ENCODE data around the gene SEC11C. TPM values are rescaled to one million over a fixed set of nuclear protein-coding genes. Genes with fewer than 3 reads are reported as not detected.

Gene SEC11C
- total RNA-seq, 1 experiment from 2014 or later = 15.8 TPM

DNA sequence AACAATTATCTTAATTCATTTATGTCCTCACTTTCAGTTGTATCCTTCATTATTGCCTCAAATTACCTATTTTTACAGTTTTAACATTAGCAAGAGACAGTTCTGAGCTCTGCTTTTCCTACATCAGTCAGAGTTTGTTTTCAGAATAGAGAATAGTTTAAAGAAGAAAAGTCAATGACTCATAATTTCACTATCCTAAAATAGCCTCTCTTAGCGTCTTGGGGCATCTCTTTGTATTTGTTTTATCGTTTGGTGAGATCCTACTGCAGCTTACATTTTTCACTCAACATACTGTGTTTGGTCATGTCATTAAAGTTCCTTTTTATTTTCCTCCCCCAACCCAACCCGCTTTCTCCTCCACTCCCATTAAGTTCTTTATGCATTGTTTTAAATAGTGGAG is 3.8 kb downstream of the SEC11C start:
- CTCF ChIA-PET = no interaction called here
- H3K4me1 ChIP-seq (replicated peaks; ENCODE audit: insufficient read depth) = peaks cover 13% of the 10 kb centered on the region
- no peak overlapping the region for H3K4me3 ChIP-seq
- no peaks in the 10 kb centered on the region for H3K9me3 ChIP-seq (ENCODE audit: insufficient read depth, low read depth)
- no peaks in the 10 kb centered on the region for H3K9me2 ChIP-seq (ENCODE audit: insufficient read depth)
- POLR2A ChIA-PET (ENCODE audit: unreplicated experiment) = interaction anchor here (0.6 kb wide), 1 partner anchor 453 kb away, joined by 6 read pairs; no protein-coding TSS in a partner anchor
- H3K79me2 ChIP-seq (ENCODE audit: low read depth) = peaks cover 37% of the 10 kb centered on the region
- intact Hi-C loops (cut with micrococcal nuclease; ENCODE audit: unreplicated experiment) = no loop called here
- H3K27ac ChIP-seq = no peak overlapping the region
- no peak for TF ChIP-seq EZH2 (IDR thresholded peaks at IDR 0.05; ENCODE audit: low read depth)
- TF ChIP-seq, protein P1, sequence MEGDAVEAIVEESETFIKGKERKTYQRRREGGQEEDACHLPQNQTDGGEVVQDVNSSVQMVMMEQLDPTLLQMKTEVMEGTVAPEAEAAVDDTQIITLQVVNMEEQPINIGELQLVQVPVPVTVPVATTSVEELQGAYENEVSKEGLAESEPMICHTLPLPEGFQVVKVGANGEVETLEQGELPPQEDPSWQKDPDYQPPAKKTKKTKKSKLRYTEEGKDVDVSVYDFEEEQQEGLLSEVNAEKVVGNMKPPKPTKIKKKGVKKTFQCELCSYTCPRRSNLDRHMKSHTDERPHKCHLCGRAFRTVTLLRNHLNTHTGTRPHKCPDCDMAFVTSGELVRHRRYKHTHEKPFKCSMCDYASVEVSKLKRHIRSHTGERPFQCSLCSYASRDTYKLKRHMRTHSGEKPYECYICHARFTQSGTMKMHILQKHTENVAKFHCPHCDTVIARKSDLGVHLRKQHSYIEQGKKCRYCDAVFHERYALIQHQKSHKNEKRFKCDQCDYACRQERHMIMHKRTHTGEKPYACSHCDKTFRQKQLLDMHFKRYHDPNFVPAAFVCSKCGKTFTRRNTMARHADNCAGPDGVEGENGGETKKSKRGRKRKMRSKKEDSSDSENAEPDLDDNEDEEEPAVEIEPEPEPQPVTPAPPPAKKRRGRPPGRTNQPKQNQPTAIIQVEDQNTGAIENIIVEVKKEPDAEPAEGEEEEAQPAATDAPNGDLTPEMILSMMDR (conservative IDR thresholded peaks at IDR 0.05) = no peak
- no peak overlapping the region for H3K4me2 ChIP-seq
- no peaks in the 10 kb centered on the region for H3K36me3 ChIP-seq (ENCODE audit: low read depth)
- BruUV-seq (replicated peaks) = no TSS peak
- no peaks in the 10 kb centered on the region for H3F3A ChIP-seq (ENCODE audit: insufficient read depth, low read depth)
- DNase-seq = no peak
- no peak overlapping the region for H2AFZ ChIP-seq
- H3K27me3 ChIP-seq (ENCODE audit: insufficient read depth, low read depth) = no peaks in the 10 kb centered on the region
- peaks cover 19% of the 10 kb centered on the region; the same call in 1 of the 2 replicates for H4K20me1 ChIP-seq (ENCODE audit: insufficient read depth)

GRCh38 chr18:59144483-59144882 is 4.8 kb downstream of the SEC11C start:
- POLR2A ChIA-PET (ENCODE audit: unreplicated experiment) = no interaction called here
- TF ChIP-seq EZH2 (IDR thresholded peaks at IDR 0.05; ENCODE audit: low read depth) = no peak
- TF ChIP-seq, protein P1 (conservative IDR thresholded peaks at IDR 0.05) = no peak
- intact Hi-C loops (cut with micrococcal nuclease; ENCODE audit: unreplicated experiment) = no loop called here

DNA sequence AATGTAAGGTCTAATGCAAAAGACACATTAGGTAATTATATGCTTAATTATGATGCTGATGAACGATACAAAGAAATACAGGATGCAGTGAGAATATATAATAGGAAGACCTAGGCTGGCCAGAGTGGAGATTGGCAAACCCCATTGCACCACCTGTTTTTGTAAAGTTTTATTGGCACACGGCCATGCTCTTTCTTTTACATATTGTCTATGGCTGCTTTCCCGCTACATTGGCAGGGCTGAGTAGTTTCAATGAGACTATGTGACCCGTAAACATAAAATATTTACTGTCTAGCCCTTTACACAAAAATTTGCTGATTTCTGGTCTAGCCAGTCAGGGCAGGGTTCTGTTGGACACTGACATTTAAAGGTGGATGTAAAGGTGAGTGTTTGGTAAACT is 5.4 kb downstream of the SEC11C start:
- ChIA-PET POLR2A (ENCODE audit: unreplicated experiment) (no interaction called here), CTCF (no interaction called here)
- DNase-seq = no peak
- BruUV-seq (replicated peaks) = no TSS peak
- no peak for TF ChIP-seq EZH2 (IDR thresholded peaks at IDR 0.05; ENCODE audit: low read depth)
- TF ChIP-seq, protein P1 (conservative IDR thresholded peaks at IDR 0.05) = no peak
- Histone ChIP-seq H4K20me1 (ENCODE audit: insufficient read depth) (peaks cover 19% of the 10 kb centered on the region), H3K36me3 (ENCODE audit: low read depth) (no peaks in the 10 kb centered on the region), H3K4me2 (no peak overlapping the region), H3K4me1 (replicated peaks; ENCODE audit: insufficient read depth) (peaks cover 13% of the 10 kb centered on the region), H2AFZ (no peak overlapping the region), H3K4me3 (no peak overlapping the region), H3K27ac (no peak overlapping the region), H3K9me2 (ENCODE audit: insufficient read depth) (no peaks in the 10 kb centered on the region), H3K9me3 (ENCODE audit: insufficient read depth, low read depth) (no peaks in the 10 kb centered on the region), H3F3A (ENCODE audit: insufficient read depth, low read depth) (no peaks in the 10 kb centered on the region), H3K79me2 (ENCODE audit: low read depth) (peaks cover 36% of the 10 kb centered on the region), H3K27me3 (ENCODE audit: insufficient read depth, low read depth) (no peaks in the 10 kb centered on the region)
- intact Hi-C loops (cut with micrococcal nuclease; ENCODE audit: unreplicated experiment) = no loop called here

More at GRCh38 chr18:59144483-59144882, 4.8 kb downstream of the SEC11C start:
- no peak overlapping the region for H3K4me2 ChIP-seq
- H3K9me2 ChIP-seq (ENCODE audit: insufficient read depth) = no peaks in the 10 kb centered on the region
- H3F3A ChIP-seq (ENCODE audit: insufficient read depth, low read depth) = no peaks in the 10 kb centered on the region
- no peaks in the 10 kb centered on the region for H3K9me3 ChIP-seq (ENCODE audit: insufficient read depth, low read depth)
- H2AFZ ChIP-seq = no peak overlapping the region
- H3K27me3 ChIP-seq (ENCODE audit: insufficient read depth, low read depth) = no peaks in the 10 kb centered on the region
- peaks cover 37% of the 10 kb centered on the region for H3K79me2 ChIP-seq (ENCODE audit: low read depth)
- H3K27ac ChIP-seq = no peak overlapping the region
- DNase-seq = no peak
- no peaks in the 10 kb centered on the region for H3K36me3 ChIP-seq (ENCODE audit: low read depth)
- CTCF ChIA-PET = interaction anchor here (0.5 kb wide), 1 partner anchor 697 kb away, joined by 7 read pairs; no protein-coding TSS in a partner anchor
- H4K20me1 ChIP-seq (ENCODE audit: insufficient read depth) = peaks cover 19% of the 10 kb centered on the region; the same call in 1 of the 2 replicates
- no TSS peak for BruUV-seq (replicated peaks)
- H3K4me3 ChIP-seq = no peak overlapping the region
- peaks cover 13% of the 10 kb centered on the region for H3K4me1 ChIP-seq (replicated peaks; ENCODE audit: insufficient read depth)

Data from PC-9 (cell line).